Activated naive CD4-positive, alpha-beta T cell treated with anti-CD3 and anti-CD28 coated beads, Interleukin-2, amount 50 U/mL, for 16 hours (primary cell): Measurements from ENCODE around the gene ODF2.

Source experiments
- DNase-seq: peaks from one replicate; pipeline ENCODE4 v3.0.0-alpha.2; 2020

The ODF2 gene

GRCh38 chr9:128532581-128532980, 76.8 kb downstream of the ODF2 start:
- DNase-seq: no peak

GRCh38 chr9:128540634-128541360, 85.0 kb downstream of the ODF2 start:
- no peak for DNase-seq

DNA sequence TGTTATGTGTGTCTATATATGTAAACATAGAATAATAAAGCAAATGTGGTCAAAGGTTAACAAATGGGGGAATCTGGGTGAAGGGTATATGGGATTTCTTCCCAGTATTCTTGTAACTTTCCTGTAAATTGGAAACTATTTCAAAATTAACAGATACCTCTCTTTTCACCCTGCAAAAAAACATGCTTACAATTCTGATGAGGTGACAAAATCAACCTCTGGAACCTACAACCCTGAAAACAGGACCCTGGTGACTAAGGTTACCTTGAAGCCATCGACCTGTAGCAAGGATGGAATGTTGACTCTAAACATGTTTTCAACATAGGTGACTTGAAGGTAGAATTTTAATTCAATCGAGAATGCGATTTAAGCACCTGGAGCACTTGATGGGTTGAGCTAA, 90.7 kb downstream of the ODF2 start:
- no peak for DNase-seq

DNA sequence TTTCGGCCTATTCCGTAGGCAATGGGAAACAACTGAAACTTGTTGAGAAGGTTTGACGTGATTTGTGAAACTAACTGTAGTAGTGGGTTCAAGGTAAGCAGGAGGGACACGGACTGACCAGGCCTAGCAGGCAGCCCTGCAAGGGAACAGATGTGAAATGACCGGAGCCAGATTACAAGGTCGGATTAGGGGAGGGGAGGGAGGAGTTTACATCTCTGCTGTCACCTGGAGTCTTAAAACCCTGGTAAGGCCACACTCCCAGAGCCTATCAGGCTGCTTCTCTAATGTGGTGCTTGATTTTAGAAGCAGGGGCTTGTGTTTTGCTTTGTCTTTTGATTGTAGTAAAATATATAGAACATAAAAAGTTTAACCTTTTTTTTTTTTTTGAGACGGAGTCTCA, 93.1 kb downstream of the ODF2 start:
- DNase-seq: no peak

DNA sequence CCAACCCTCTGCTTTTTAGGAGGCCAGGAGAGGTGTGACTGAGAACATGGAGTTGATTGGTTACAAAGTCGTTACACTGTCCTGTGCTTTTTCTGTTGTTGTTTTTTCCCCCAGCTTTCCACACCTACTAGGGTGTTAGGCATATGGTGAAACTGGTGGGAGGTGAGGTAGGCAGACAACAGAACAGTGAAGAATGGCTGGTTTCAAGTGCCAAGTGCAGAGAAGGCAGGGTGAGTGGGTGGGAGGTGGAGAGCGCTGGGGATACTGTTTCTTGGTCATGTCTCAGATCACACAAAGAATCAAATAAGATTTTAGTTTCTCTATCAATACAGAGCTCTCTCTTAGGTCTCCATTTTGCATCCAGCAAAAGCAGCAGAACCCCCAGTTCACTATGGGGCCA, 94.4 kb downstream of the ODF2 start:
- DNase-seq: peak; percentile 57
